GDM1 (cell line): ENCODE measurements around the gene KATNB1.
"Not testable (repeated sequence)": the region's sequence is repeated elsewhere in the genome, so short reads cannot be mapped to it uniquely, and the experiment has no call there.

Source experiments
- DNase-seq: peaks from one replicate; lab custom pipeline; 2025; lab: John Stamatoyannopoulos, UW

The KATNB1 gene

GRCh38 chr16:57771141-57771785 is 35.7 kb downstream of the KATNB1 start:
- no peak for DNase-seq

GRCh38 chr16:57773019-57773418 is 37.4 kb downstream of the KATNB1 start:
- DNase-seq = no peak

GRCh38 chr16:57773655-57774295 is 38.2 kb downstream of the KATNB1 start:
- DNase-seq = no peak

- no peak for DNase-seq
Measured at GRCh38 chr16:57774705-57775285, 39.2 kb downstream of the KATNB1 start.

- DNase-seq = no peak
Measured at GRCh38 chr16:57775661-57776469, 40.3 kb downstream of the KATNB1 start.

- DNase-seq = no peak
Measured at GRCh38 chr16:57778658-57779057, 43.1 kb downstream of the KATNB1 start.

DNA sequence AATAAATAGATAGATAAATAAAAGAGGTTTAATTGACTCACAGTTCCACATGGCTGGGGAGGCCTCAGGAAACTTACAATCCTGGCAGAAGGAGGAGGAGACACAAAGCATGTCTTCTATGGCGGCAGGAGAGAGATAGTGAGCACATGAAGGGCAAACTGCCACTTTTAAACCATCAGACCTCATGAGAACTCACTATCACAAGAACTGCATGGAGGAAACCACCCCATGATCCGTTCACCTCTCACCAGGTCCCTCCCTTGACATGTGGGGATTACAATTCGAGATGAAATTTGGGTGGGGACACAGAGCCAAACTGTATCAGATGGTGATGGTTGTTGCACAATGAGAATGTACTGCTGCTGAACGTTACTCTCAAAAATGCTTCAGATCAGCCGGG is 44.3 kb downstream of the KATNB1 start:
- DNase-seq = not testable (repeated sequence)

DNA sequence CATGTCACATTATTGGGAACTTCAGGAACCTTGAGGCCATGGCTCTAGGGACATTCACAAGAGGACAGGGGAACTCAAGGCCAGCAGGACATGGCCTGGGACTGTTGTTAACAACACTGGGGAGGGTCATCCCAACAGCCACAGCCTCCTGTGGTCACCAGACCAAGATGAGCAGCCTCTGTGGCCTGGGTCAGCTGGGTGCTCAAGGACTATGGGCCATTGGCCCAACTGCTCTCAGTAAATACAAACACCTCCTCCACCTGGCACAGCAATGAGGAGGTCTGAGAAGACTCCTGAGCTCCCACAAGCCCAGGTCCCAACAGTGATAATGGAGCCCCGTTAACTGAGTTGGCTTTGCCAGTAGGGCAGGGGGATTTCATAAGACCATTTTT is 45.8 kb downstream of the KATNB1 start:
- DNase-seq = no peak

GRCh38 chr16:57781741-57782606 is 46.4 kb downstream of the KATNB1 start:
- DNase-seq = no peak

- not testable (repeated sequence) for DNase-seq
Measured at GRCh38 chr16:57782607-57783055, 47.1 kb downstream of the KATNB1 start.

- no peak for DNase-seq
Measured at GRCh38 chr16:57783116-57783515, 47.5 kb downstream of the KATNB1 start.

- DNase-seq = no peak
Measured at GRCh38 chr16:57783883-57784282, 48.3 kb downstream of the KATNB1 start.

- no peak for DNase-seq
Measured at GRCh38 chr16:57784334-57784733, 48.8 kb downstream of the KATNB1 start.

GRCh38 chr16:57785385-57785784 is 49.8 kb downstream of the KATNB1 start:
- no peak for DNase-seq

GRCh38 chr16:57785924-57786323 is 50.4 kb downstream of the KATNB1 start:
- DNase-seq = no peak

- no peak for DNase-seq
Measured at GRCh38 chr16:57786632-57787518, 51.3 kb downstream of the KATNB1 start.

- no peak for DNase-seq
Measured at GRCh38 chr16:57787519-57787905, 51.9 kb downstream of the KATNB1 start.

GRCh38 chr16:57788252-57788841 is 52.8 kb downstream of the KATNB1 start:
- DNase-seq = no peak

- no peak for DNase-seq
Measured at GRCh38 chr16:57788951-57789350, 53.4 kb downstream of the KATNB1 start.

GRCh38 chr16:57791195-57791892 is 55.8 kb downstream of the KATNB1 start:
- no peak for DNase-seq
